ENCODE data around the gene COL28A1.

COL28A1 gene

DNA sequence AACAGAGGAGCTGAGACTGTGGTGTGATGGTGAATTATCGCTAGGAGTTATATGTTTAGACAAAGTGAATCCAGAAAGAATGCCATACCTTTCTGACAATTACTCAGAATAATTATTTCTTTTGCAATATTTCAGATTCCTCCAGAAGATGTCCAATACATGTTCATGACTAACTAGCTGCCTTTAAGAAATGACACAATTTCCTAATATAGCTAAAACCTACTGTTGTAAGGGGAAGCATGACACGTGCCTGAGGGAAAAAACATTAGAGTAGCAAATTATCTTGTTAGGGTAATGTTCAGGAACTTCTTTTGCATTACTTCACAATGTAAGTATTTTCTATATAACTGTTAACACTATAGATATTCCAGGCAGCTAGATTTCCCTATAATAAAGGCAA is 150.3 kb downstream of the COL28A1 start:
- H3K4me3 ChIP-seq (ENCODE audit: low read depth, low read length) = no peak overlapping the region
- TF ChIP-seq, protein P1, sequence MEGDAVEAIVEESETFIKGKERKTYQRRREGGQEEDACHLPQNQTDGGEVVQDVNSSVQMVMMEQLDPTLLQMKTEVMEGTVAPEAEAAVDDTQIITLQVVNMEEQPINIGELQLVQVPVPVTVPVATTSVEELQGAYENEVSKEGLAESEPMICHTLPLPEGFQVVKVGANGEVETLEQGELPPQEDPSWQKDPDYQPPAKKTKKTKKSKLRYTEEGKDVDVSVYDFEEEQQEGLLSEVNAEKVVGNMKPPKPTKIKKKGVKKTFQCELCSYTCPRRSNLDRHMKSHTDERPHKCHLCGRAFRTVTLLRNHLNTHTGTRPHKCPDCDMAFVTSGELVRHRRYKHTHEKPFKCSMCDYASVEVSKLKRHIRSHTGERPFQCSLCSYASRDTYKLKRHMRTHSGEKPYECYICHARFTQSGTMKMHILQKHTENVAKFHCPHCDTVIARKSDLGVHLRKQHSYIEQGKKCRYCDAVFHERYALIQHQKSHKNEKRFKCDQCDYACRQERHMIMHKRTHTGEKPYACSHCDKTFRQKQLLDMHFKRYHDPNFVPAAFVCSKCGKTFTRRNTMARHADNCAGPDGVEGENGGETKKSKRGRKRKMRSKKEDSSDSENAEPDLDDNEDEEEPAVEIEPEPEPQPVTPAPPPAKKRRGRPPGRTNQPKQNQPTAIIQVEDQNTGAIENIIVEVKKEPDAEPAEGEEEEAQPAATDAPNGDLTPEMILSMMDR (IDR thresholded peaks at IDR 0.05; ENCODE audit: insufficient read depth, low read depth, low read length, missing control alignments) = no peak
- DNase-seq (ENCODE audit: low read depth) = no peak

DNA sequence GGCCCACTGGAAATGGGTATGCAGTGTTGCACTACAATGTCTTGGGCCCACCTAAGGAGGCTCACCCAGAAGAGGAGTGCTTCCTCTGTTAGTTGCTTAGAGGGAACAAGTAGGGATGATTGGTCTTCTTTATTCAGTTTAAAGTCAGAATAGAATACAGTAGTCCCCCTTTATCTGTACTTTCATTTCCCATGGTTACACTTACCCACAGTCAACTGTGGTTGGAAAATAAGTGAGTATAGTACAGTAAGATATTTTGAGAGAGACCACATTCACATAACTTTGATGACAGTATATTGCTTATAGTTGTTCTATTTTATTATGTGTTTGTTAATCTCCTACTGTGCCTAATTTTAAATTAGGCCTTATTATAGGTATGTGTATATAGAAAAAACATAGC is 151.4 kb downstream of the COL28A1 start:
- TF ChIP-seq, protein P1 (IDR thresholded peaks at IDR 0.05; ENCODE audit: insufficient read depth, low read depth, low read length, missing control alignments) = no peak
- no peak for DNase-seq (ENCODE audit: low read depth)
- no peak overlapping the region for H3K4me3 ChIP-seq (ENCODE audit: low read depth, low read length)

DNA sequence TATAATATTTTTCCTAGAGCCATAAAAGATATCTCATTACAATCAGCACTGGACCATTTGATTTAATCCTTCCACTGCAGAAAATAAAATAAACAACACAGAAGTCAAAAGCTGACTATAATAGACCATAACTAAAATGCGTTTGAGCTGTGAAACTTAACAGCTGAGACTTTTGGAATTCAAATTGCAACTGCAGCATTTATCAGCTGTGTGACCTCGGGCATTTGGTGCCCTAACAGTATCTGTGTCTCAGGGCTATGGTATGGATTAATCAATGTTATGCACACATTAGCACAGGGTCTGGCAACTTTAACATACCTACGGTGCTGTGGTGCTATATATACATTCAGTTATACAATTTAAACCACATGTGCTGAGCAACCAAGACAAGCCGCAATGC is 160.1 kb downstream of the COL28A1 start:
- no peak overlapping the region for H3K4me3 ChIP-seq (ENCODE audit: low read depth, low read length)
- DNase-seq (ENCODE audit: low read depth) = no peak
- TF ChIP-seq, protein P1 (IDR thresholded peaks at IDR 0.05; ENCODE audit: insufficient read depth, low read depth, low read length, missing control alignments) = no peak

DNA sequence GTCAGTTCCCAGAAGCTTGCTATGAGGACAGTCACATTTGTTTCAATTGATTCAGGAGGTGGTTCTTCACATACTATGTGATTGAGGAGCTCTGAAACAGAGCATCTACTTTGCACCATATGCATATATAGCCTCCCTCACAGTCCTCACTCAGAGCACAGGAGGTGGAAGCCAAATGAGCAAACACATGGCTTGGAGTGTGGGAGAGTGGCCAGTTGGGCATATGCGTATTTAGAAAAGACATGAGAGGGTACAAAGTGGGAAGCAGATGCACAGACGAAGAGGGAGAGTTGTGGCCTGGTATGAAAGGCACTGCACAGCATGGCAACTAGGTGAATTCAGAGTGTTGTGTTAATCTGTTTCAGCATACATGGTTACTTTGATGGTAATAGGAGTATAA is 165.6 kb downstream of the COL28A1 start:
- no peak for DNase-seq (ENCODE audit: low read depth)
- TF ChIP-seq, protein P1 (IDR thresholded peaks at IDR 0.05; ENCODE audit: insufficient read depth, low read depth, low read length, missing control alignments) = no peak
- H3K4me3 ChIP-seq (ENCODE audit: low read depth, low read length) = no peak overlapping the region

DNA sequence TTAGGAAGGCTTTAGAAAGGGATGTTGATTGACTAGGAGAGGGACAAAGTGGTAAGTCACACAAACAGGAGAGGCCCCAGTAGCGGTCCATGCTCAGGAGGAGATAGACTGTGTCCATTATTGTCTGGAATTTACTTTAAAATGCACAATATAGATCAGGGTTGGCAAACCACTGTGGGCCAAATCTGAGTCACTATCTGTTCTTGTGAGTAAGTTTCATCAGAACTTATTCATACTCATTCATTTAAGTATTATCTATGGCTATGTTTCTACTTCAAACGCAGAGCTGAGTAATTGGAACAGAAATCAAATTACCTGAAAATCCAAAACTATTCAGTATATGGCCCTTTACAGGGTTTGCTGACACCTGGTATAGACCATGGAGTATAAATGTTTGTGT is 166.5 kb downstream of the COL28A1 start:
- no peak for DNase-seq (ENCODE audit: low read depth)
- TF ChIP-seq, protein P1 (IDR thresholded peaks at IDR 0.05; ENCODE audit: insufficient read depth, low read depth, low read length, missing control alignments) = no peak
- H3K4me3 ChIP-seq (ENCODE audit: low read depth, low read length) = no peak overlapping the region

DNA sequence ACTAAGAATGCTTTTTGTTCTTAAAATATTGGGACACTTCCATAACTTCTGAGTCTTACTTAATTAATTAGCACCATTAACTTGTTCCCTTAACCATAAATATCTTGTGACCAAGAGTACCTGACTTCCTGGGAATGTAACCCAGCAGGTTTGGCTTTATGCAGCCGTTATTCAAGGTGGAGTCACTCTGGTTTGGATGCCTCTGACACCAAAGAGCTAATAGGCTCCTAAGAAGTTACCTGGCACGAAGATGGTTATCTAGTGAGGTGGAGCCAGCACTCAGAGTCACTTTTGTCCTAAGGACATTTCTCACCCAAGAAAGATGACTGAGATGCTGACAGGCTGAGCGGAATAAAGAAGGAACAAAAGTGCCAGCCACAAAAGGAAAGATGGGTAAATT is 181.0 kb downstream of the COL28A1 start:
- DNase-seq (ENCODE audit: low read depth) = no peak
- H3K4me3 ChIP-seq (ENCODE audit: low read depth, low read length) = no peak overlapping the region
- TF ChIP-seq, protein P1 (IDR thresholded peaks at IDR 0.05; ENCODE audit: insufficient read depth, low read depth, low read length, missing control alignments) = no peak

DNA sequence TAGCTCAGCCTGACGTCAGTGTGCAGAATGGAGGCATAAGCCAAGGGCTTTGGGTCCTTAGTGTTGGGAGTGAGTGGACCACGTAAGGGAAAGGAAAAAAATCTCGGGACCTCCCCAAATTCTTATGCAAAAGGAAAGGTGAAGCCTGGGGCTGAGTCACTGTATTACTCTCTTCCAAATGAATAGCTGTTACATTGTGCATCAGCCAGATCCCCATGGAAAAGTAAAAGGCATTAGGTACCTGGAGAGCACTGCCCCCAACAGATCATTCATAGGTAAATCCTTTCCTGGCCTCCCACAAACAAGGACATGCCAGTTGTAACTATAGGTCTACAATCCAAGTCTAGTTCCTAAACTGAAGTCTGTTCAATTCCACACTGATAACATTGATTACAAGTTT is 182.8 kb downstream of the COL28A1 start:
- TF ChIP-seq, protein P1 (IDR thresholded peaks at IDR 0.05; ENCODE audit: insufficient read depth, low read depth, low read length, missing control alignments) = no peak
- H3K4me3 ChIP-seq (ENCODE audit: low read depth, low read length) = no peak overlapping the region
- no peak for DNase-seq (ENCODE audit: low read depth)
